GM21825 (cell line): ENCODE data around the gene TMEM123.

Experiments
- ATAC-seq: cut with Tn5 transposase; IDR thresholded peaks from one replicate; pipeline ENCODE4 v1.9.1; 2021; ENCODE audit warnings: mild to moderate bottlenecking, moderate library complexity; ENCODE audit not compliant: unreplicated experiment

Gene TMEM123

GRCh38 chr11:102473543-102473942 is 21.0 kb upstream of the TMEM123 start:
- no peak for ATAC-seq

GRCh38 chr11:102472127-102472526 is 19.6 kb upstream of the TMEM123 start:
- no peak for ATAC-seq

GRCh38 chr11:102471474-102471873 is 18.9 kb upstream of the TMEM123 start:
- ATAC-seq, result no peak

GRCh38 chr11:102470251-102470650 is 17.7 kb upstream of the TMEM123 start:
- ATAC-seq, result no peak

DNA sequence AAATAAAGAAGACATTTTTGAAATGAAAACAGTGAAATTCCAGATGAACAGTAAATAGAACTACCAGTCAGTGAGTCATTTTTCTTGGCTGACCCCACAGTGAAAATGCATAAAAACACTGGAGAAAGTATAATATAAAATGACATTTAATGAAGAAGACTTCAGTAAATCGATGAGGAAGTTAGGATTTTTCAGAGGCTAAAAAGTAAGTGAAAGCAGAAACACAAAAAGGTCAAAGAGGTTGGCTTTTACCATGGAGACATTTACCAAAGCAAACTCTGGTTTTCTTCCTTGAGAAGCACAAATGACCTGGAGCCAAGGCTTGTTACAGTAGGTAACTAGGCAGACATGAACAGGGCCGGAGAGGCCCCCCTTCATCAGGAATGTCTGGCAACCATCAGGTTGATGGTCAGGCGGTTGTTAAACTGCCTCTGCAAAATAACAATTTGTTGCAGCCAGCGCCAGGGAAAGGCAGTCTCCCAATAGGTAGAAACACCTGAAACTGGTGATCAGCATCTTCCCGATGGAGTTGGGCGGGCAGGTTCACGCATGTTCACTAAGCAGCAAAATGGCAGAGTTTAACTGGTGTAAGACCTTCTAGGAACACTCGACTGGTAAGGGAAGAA is 16.7 kb upstream of the TMEM123 start:
- ATAC-seq, result no peak

DNA sequence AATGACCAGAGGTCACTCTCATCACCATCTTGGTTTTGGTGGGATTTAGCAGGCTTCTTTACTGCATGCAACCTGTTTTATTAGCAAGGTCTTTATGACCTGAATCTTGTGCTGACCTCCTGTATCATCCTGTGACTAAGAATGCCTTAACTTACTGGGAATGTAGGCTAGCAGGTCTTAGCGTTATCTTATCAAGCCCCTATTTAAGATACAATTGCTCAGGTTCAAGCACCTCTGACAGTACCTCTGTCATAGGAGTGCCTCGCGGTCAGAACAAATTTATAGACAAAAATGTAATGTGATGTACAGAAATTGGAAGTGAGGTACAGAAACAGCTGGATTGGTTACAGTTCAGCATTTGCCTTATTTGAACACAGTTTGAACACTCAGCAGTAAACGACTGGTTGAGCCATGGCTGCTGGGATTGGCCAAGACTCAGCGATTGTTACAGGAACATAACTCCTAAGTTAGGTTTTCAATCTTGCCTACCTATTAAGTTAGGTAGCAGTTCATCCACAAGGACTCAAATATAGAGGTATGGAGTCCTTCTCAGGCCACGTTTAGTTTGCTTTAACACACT is 16.1 kb upstream of the TMEM123 start:
- ATAC-seq, result no peak

DNA sequence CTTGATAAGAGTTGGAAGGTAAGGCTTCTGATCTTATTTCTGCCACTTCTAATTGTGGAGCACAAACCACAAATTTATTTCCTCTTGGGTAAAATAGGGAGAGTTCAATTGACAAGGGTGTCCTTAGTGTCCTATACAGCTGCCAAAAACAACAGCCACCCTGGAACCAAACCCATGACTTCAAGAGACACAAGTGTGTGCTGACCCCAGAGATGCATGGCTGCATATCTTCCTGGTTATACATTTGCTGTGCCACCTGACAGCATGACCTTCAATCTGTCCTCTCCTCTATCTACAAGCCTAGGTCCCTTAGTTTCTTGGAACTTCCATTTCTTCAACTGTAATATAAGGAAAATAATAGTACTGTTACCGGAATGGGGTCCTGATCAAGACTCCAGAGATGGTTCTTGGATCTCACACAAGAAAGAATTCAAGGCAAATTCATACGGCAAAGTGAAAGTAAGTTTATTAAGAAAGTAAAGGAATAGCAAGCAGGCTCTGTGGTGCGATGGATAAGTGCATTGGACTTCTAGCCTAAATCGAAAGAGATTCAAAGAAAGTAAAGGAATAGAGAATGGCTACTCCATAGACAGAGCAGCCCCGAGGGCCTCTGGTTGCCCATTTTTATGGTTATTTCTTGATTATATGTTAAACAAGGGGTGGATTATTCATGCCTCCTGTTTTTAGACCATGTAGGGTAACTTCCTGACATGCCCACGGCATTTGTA is 15.5 kb upstream of the TMEM123 start:
- no peak for ATAC-seq

- ATAC-seq, result no peak
These were observed 14.6 kb upstream of the TMEM123 start for GRCh38 chr11:102467080-102467708.

DNA sequence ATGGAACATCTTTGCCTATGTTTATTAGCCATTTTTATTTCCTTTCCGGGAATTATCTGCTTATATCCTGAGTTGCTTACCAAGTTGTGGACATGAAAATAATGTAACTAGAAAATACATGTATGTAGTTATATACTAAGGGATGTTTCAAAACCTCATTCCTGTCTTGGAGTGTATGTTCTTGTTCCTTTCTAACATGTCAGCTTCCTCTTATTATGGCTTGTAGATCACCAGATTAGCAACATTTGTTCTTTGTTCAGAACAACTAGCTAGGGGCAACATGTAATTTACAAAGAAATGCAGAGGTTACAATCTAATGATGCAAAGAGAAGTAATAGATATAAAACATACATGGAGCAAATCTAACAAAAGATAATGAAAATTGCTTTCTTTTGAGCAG is 13.1 kb upstream of the TMEM123 start:
- no peak for ATAC-seq

DNA sequence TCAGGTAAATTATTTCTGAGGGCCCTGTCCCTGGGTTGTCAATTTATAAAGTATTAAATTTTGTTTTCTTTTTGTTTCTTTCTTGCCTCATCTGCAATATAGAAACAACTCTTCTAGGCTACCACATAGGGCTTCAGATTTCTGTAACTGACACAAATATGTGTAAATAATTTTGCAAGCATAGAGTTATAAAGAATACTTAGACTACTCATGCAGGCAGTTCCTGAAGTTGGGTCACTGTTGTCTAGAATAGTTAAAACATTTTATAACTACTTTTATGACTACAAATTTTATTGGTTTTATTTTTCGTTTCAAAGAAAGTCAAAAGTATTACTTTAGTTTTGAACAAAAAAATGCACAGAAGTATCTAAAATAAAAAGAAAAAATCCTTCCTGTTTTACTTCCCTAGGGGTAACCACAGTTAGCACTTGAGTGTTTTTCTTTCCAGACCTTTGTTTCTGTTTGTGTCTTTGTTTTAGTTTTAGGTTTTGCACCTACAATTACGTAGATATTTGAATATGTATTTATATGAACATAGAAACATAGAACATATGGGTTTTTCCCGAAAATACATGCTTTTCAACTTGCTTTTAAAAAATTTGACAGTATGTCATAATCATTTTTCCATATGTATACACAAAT is 12.4 kb upstream of the TMEM123 start:
- ATAC-seq, result no peak

GRCh38 chr11:102464037-102464436 is 11.5 kb upstream of the TMEM123 start:
- no peak for ATAC-seq

DNA sequence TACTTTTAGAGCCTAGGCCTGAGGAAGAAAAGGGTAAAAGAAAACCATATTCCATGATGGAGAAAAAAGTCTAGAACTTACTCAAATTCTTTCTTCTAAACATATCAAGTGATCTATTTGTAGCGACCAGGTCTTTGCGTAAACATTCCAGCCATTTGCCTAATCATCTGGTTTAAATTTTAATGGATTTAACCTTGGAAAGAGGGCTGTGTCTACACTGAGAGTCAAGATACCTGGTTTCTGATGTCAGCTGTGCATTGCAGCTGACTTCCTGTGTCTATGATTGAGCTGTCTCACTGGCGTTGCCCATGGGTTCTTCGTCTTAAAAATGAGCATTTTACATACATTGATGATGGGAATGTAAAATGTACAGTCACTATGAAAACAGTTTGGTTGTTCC is 10.0 kb upstream of the TMEM123 start:
- ATAC-seq, result no peak

GRCh38 chr11:102459393-102459792 is 6.8 kb upstream of the TMEM123 start:
- ATAC-seq, result peak; percentile 44

- no peak for ATAC-seq
These were observed 6.0 kb upstream of the TMEM123 start for GRCh38 chr11:102458548-102458947.

DNA sequence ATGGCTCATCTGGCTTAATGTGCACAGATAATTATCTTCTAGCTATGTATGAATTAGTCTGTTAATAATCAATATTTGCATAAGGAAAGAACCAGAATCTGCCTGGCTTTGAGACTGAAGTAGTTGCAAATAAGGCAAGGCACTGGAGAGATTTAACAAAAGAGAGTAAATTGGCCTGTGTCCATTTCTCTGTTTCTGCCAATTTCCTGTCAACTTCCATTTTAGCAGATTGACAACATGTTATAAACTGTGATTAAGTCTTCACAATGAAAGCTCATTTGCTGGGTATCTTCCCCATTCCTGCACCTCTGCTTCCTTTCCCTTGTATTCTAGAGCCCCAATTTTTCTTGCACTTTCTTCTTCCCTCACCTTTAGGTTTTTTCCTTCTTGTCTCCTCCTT is 5.3 kb upstream of the TMEM123 start:
- no peak for ATAC-seq

GRCh38 chr11:102457056-102457677 is 4.6 kb upstream of the TMEM123 start:
- ATAC-seq, result no peak

GRCh38 chr11:102456381-102456780 is 3.8 kb upstream of the TMEM123 start:
- no peak for ATAC-seq

DNA sequence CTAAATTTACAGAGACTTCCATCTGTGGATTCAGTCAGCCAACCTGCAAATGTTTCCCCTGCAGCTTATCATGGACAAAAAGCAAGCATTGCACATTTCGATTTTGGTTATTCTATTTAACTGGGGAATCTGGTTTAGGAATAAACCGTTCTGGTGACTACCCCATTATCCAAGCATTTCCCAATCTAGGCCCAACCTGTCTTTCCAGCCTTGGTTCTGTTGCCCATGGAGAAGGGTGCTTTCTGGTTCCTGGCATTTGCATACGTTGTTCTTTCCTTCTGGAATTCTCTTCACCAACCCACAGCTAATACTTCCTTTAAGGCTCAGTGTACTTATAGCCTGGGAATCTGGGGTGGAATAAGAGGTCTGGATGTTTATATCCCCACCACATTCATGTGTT is 1.4 kb upstream of the TMEM123 start:
- ATAC-seq, result no peak

GRCh38 chr11:102453302-102453695 is 734 bp upstream of the TMEM123 start:
- ATAC-seq, result no peak

GRCh38 chr11:102451681-102452460 is 694 bp downstream of the TMEM123 start:
- peak; percentile 63 for ATAC-seq
